Activated CD8-positive, alpha-beta memory T cell treated with anti-CD3 and anti-CD28 coated beads for 36 hours (primary cell): ENCODE data around the gene ZNF280D. TPM values are rescaled to one million over a fixed set of nuclear protein-coding genes. Genes with fewer than 3 reads are reported as not detected.

Experiments
- total RNA-seq, 2 experiments: library from RNA; stranded (reverse); gene quantifications; one replicate each; pipeline ENCODE4 v1.2.3, GENCODE V29; 2021

The ZNF280D gene
- total RNA-seq, 2 experiments from 2014 or later, result 15.9 to 16.9 TPM

Other genes starting within 250 kb of the ZNF280D start
- 10 to 100 TPM; 63.6 to 73.0 TPM for gene TCF12, start 185.1 kb upstream of the ZNF280D start, total RNA-seq